Subcutaneous abdominal adipose tissue (tissue), 5 donors: ENCODE results near the gene POLR3E.
"Not testable (repeated sequence)": the region's sequence is repeated elsewhere in the genome, so short reads cannot be mapped to it uniquely, and the experiment has no call there.

Experiments used
- H3K27ac ChIP-seq: one replicate; pipeline ENCODE4 v1.7.0; 2013; ENCODE audit warnings: low read depth, mild to moderate bottlenecking, inconsistent platforms, low read length, moderate library complexity
- H3K27me3 ChIP-seq, 5 donors: one replicate each; pipeline ENCODE4 v1.7.0; 2013; ENCODE audit warnings: low read length in 5 of 5, inconsistent platforms in 1 of 5; ENCODE audit not compliant: control insufficient read depth in 5 of 5, insufficient read depth in 4 of 5
- H3K36me3 ChIP-seq, 5 donors: one replicate each; pipeline ENCODE4 v1.7.0; 2013; ENCODE audit warnings: low read length in 5 of 5; ENCODE audit not compliant: control insufficient read depth in 5 of 5, insufficient read depth in 5 of 5
- H3K4me1 ChIP-seq, 5 donors: one replicate each; pipeline ENCODE4 v1.7.0; 2013; ENCODE audit warnings: low read length in 5 of 5, mild to moderate bottlenecking in 3 of 5, moderate library complexity in 1 of 5; ENCODE audit not compliant: control insufficient read depth in 5 of 5, insufficient read depth in 5 of 5
- H3K4me3 ChIP-seq, 5 donors: one replicate each; pipeline ENCODE4 v1.7.0; 2013; ENCODE audit warnings: low read length in 5 of 5, low read depth in 1 of 5
- H3K9ac ChIP-seq, 5 donors: one replicate each; pipeline ENCODE4 v1.7.0; 2013; ENCODE audit warnings: low read length in 5 of 5, mild to moderate bottlenecking in 4 of 5, moderate library complexity in 3 of 5
- H3K9me3 ChIP-seq, 5 donors: one replicate each; pipeline ENCODE4 v1.7.0; 2013; ENCODE audit warnings: low read length in 5 of 5; ENCODE audit not compliant: control insufficient read depth in 5 of 5
- donor health status: healthy.
- donor health status: healthy.
- donor health status: healthy.
- donor health status: healthy.
- donor health status: healthy.

POLR3E gene

DNA sequence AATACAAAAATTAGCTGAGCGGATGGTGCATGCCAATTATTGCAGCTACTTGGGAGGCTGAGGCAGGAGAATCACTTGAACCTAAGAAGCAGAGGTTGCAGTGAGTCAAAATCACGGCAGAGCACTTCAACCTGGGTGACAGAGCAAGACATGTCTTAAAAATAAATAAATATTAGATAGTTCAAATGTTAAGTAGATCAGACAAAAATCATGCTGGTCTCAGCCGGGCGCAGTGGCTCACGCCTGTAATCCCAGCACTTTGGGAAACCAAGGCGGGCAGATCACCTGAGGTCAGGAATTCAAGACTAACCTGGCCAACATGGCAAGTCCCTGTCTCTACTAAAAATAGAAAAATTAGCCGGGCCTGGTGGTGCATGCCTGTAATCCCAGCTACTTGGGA lies 4.2 kb downstream of the POLR3E start:
- H3K36me3 ChIP-seq, result peaks cover 0 to 37% (median 34%) of the 10 kb centered on the region in 5 donors
- not testable (repeated sequence) for H3K4me3 ChIP-seq, H3K27me3 ChIP-seq, H3K27ac ChIP-seq, H3K9me3 ChIP-seq, H3K9ac ChIP-seq
- H3K4me1 ChIP-seq, result peaks cover 4 to 26% (median 23%) of the 10 kb centered on the region in 5 donors

DNA sequence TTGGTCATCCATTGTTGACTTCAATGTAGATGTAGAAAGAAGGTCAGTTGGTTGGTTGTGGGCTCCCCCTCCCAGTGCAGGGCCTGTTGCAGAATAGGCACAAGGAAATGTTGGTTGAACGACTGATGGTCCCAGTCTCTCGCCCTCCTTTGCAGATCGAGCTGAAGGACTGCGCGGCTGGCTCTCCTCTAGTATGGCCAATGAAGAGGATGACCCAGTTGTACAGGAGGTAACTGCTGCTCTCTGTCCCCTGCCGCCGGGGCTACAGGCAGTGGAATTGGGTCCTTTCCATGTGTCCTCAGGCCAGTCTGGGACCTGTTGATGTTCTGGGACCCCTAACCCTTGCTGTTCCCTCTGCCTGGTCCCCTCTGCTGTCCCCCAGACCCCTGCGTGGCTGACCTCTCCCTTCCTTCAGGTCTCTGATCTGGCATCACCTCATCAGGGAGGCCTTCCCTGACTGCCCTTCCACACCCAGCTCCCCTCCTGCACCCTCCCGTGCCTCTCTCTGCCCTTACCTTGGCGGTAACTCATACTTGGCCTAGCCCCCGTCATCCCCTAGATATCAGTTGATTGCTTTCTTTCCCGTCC lies 5.7 kb downstream of the POLR3E start:
- no peaks in the 10 kb centered on the region for H3K9me3 ChIP-seq
- H3K4me3 ChIP-seq, result no peak overlapping the region
- H3K9ac ChIP-seq, result no peak overlapping the region
- peaks cover 4 to 19% (median 14%) of the 10 kb centered on the region in 5 donors for H3K4me1 ChIP-seq
- H3K27me3 ChIP-seq, result no peaks in the 10 kb centered on the region
- H3K36me3 ChIP-seq, result peaks cover 0 to 52% (median 48%) of the 10 kb centered on the region in 5 donors
- H3K27ac ChIP-seq, result no peak overlapping the region

DNA sequence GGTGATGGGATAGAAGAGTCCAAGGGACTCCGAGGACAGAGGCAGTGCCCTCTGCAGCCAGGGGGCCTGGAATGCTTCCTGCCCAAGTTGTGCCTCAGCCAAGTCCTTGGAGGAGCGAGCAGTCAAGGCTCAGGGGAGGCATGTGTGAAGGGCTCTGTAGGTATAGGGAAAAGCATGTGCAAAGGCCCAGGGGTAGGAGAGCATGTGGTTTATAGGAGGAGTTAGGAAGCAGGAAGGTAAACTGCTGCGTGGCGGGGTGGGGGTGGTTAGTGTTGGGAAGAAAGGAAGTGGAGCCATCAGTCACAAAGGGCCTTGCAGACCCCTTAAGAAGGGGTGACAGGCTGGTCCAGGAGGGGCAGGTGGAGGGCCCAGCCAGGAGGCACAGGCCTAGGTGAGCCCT lies 7.2 kb downstream of the POLR3E start:
- H3K36me3 ChIP-seq, result peaks cover 0 to 67% (median 63%) of the 10 kb centered on the region in 5 donors
- H3K9ac ChIP-seq, result no peak overlapping the region
- no peak overlapping the region for H3K27ac ChIP-seq
- peaks cover 0 to 8% (median 5%) of the 10 kb centered on the region in 5 donors for H3K4me1 ChIP-seq
- H3K9me3 ChIP-seq, result no peaks in the 10 kb centered on the region
- H3K27me3 ChIP-seq, result no peaks in the 10 kb centered on the region
- H3K4me3 ChIP-seq, result no peak overlapping the region

DNA sequence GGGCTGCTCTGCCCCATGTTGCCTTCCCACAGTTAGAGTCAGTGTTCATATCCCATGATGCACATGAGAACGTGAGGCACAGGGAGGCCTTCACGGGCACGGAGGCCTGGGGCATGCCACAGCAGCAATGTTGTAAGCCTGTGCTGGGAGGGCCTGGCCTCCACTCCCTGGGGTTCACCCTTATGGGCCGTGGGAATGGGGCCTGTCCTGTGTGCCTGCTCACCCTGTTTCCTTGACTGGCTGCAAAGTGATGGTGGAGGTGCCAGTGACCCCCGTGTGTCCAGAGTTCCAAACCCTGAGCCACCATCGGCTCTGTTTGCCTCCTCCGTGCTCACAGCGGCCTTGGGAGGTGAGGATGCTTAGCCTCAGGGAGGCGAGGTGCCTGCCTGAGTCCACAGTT lies 9.6 kb downstream of the POLR3E start:
- peaks cover 3 to 87% (median 75%) of the 10 kb centered on the region in 5 donors for H3K36me3 ChIP-seq
- H3K4me1 ChIP-seq, result no peaks in the 10 kb centered on the region
- H3K27ac ChIP-seq, result no peak overlapping the region
- H3K27me3 ChIP-seq, result no peaks in the 10 kb centered on the region
- H3K9ac ChIP-seq, result no peak overlapping the region
- no peaks in the 10 kb centered on the region for H3K9me3 ChIP-seq
- H3K4me3 ChIP-seq, result no peak overlapping the region

DNA sequence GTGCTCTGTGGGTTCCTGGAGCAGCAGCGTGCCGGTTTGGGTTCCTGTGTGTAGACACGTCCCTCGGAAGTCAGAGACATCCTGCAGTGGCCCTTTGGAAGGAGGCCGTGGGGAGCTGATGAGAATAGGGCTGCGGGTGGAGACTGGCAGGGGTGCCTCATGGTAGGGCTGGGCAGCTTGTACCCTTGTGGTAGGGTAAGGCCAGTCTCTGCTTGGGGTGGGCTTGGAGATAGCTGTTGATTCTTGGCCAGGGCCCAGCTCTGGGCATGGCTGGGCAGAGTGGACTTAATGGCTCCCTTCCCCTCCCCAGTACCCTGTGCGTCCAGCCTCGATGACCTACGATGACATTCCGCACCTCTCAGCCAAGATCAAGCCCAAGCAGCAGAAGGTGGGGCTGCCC lies 10.6 kb downstream of the POLR3E start:
- no peak overlapping the region for H3K27ac ChIP-seq
- peaks cover 3 to 89% (median 74%) of the 10 kb centered on the region in 5 donors for H3K36me3 ChIP-seq

DNA sequence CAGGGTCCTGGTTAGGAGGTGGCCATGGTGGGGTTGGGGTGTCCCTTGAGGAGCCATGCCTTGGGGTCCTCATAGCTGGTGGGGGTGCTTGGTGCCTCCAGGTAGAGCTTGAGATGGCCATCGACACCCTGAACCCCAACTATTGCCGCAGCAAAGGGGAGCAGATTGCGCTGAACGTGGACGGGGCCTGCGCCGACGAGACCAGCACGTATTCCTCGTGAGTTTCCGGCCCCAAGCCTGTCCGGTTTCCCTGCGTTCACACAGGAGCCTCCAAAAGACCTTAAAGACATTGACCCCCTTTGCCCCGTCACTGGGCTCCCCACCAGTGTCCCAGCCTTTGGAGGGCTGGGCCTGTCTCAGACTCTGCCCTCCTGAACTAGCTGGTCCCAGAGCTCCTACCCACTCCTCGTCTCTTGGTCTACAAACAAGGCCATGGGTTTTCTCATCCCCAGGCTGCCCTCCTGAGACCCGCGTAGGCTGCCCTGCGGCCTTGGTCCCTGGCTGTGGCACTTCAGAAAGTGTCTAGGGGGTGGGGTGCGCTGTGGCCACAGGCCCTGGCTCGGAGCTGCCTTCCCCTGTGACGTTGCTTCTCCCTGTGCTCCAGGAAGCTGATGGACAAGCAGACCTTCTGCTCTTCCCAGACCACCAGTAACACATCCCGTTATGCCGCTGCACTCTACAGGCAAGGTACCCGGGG lies 11.8 kb downstream of the POLR3E start:
- Histone ChIP-seq H3K4me3 (no peak overlapping the region), H3K36me3 (peaks cover 3 to 93% (median 80%) of the 10 kb centered on the region in 5 donors), H3K27ac (no peak overlapping the region)

More for the DNA sequence above, 10.6 kb downstream of the POLR3E start:
- Histone ChIP-seq H3K4me1 (no peaks in the 10 kb centered on the region), H3K9me3 (no peaks in the 10 kb centered on the region), H3K27me3 (no peaks in the 10 kb centered on the region), H3K4me3 (no peak overlapping the region), H3K9ac (no peak overlapping the region)

DNA sequence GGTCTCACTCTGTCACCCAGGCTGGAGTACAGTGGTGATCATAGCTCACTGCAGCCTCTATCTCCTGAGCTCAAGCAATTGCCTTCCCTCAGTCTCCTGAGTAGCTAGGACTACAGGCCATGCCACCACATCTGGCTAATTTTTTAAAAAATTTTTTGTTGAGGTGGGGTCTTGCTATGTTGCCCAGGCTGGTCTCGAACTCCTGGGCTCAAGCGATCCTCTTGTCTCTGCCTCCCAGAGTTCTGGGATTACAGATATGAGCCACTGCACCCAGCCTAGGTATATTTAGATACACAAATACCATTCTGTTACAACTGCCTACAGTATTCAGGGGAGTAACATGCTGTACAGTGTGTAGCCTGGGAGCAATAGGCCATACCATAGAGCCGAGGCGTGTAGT lies 14.3 kb downstream of the POLR3E start:
- no peak overlapping the region for H3K4me3 ChIP-seq
- no peaks in the 10 kb centered on the region for H3K4me1 ChIP-seq
- no peaks in the 10 kb centered on the region for H3K9me3 ChIP-seq
- H3K27ac ChIP-seq, result no peak overlapping the region
- H3K27me3 ChIP-seq, result no peaks in the 10 kb centered on the region
- H3K36me3 ChIP-seq, result peaks cover 3 to 95% (median 85%) of the 10 kb centered on the region in 5 donors
- no peak overlapping the region for H3K9ac ChIP-seq

More for the DNA sequence above, 11.8 kb downstream of the POLR3E start:
- no peaks in the 10 kb centered on the region for H3K9me3 ChIP-seq
- no peak overlapping the region for H3K9ac ChIP-seq
- no peaks in the 10 kb centered on the region for H3K4me1 ChIP-seq
- no peaks in the 10 kb centered on the region for H3K27me3 ChIP-seq

DNA sequence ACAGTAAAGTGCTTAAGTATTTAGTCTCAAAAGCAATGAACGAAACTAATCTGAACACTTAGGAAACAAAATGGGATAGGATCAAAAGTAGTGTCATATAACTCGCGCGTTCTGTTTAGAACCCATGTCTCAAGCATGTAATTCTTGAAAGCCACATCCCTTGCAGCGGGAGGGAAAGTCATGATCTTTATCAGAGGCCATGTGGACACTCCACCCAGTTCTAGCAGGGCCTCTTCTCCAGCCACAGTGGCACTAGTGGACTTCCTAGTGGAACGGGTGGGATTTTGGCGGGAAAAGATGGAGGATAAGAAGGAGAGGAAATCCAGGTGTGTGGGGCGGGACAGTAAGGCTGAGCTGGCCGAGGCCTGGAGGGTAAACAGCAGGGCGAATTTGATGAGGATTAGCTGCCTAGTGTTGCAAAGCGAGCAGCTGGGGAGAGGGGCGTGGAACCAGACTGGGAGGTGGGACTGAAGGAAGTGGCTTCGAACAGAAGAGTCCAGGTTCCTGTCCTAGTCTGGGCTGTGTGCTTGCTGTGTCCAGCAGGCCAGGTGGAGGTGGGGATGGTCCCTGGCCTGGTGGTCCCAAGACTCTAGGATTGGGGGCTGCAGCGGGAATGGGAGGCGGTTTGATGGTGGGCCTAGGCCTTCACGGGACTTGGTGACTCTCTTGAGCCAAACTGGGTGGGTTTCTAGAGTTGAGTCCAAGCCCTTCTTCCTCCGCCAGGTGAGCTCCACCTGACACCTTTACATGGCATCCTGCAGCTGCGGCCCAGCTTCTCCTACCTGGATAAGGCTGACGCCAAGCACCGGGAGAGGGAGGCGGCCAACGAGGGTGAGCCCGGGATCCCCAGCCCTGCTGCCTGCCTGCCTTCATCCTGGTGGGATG lies 15.9 kb downstream of the POLR3E start:
- Histone ChIP-seq H3K27ac (no peak overlapping the region), H3K4me3 (no peak overlapping the region), H3K27me3 (no peaks in the 10 kb centered on the region), H3K36me3 (peaks cover 3 to 94% (median 84%) of the 10 kb centered on the region in 5 donors), H3K9me3 (no peaks in the 10 kb centered on the region), H3K4me1 (peaks cover 0 to under 1% (median 0%) of the 10 kb centered on the region in 5 donors), H3K9ac (no peak overlapping the region)

DNA sequence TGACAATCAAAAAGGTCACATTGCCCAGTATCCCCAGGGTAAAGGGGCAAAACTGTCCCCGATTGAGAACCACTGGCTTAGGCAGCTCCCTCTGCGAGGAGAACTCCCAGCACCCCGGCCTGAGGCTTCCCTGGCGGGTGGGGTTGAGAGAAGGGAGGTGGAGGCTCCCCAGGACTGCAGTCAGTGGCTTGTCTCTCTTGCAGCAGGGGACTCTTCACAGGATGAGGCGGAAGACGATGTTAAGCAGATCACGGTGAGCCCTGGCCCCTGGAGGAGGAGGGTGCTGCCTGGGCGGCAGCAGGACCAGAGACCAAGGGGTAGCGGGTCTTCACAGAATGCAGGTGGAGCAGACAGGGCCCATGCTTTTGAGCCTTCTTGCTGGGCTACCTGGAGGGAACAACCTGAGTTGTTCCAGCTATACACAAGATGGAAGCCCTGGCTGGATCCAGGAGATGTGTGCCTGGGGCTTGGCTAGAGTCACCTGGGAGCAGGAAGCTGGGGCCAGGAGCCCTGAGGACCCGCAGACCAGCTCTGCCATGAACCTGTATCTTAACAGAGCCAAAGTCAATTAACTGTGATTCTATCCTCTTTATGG lies 16.8 kb downstream of the POLR3E start:
- Histone ChIP-seq H3K36me3 (peaks cover 3 to 92% (median 82%) of the 10 kb centered on the region in 5 donors), H3K9me3 (no peaks in the 10 kb centered on the region), H3K27me3 (no peaks in the 10 kb centered on the region), H3K4me3 (no peak overlapping the region), H3K27ac (no peak overlapping the region), H3K9ac (no peak overlapping the region), H3K4me1 (peaks cover 0 to 2% (median 0%) of the 10 kb centered on the region in 5 donors)
